ENCODE results near the gene GREB1L.

The GREB1L gene

DNA sequence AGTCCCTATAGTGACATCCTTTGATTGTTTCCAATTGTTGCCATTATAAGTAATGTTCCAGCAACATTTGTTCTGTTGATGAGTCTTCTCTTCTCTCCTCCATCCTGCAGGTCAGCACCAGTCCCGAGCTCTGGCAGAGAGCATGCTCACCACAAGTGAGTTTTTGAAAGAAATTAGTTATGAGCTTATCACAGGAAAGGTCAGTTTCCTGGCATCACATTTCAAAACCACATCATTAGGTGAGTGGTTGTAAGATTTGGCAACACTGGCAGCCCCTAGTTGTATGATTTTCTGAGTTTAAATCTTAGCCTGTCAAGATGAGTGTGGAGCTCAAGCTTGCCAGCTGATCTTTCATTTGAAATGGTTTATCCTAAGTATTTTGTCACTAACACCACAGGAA, 208.9 kb downstream of the GREB1L start:
- no peak for DNase-seq (ENCODE audit: low spot score)

- no peak for DNase-seq (ENCODE audit: low spot score)
Measured at GRCh38 chr18:21451851-21452250, 209.8 kb downstream of the GREB1L start.

DNA sequence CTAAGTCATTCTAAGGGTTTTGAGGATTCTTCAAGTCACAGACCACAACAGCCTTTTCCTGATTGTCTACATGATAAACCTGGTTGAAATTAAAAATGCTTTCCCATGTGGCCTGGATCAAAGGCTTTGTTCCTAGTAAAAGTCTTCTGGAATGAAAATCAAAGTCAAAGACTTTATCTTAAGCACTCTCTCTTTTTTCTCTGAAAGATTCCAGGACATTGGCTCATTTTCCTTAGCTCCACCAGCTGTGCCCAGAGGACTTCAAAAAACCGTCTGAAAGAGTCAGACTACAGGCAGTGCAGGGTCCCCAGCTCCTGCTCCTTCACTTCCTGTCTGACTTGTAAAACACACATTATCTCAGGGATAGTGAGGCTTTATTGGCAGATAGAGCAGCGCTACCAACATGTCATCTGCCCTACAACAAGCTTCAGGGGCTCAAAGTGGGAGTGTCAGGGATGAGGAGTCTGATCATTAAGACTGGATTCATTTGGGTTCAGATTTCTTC, 210.3 kb downstream of the GREB1L start:
- no peak for DNase-seq (ENCODE audit: low spot score)

DNA sequence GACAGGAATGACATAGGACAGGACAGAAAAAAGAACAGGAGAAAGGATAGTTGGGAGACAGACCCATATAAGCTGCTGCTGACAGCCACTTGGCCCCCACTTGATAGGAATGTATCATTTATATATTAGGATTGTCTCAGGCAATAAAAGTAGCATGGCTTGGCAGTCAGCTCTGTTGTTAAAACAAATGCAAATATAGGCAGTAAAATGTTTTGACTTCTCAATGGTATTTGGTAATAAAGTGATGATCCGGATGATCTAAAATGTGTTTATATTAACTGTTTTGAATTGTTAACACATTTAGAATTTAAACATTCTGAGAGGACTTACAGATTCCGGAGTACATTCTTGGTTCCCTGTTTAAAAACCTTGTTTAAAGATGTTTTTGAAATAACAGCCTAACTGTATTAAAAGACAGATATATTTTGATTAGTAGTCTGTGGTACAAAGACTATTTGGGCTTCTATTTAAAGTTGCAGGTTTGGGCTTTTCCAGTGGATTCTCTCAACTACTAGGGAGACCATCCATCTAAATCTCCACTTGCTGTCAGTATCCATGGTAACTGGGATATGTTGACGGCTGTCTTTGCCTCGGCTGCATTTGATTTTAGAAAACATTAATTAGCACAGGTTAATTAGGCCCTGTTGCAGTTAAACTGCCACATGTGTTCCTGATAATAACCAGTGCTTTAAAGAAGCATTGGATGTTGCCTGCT, 210.9 kb downstream of the GREB1L start:
- no peak for DNase-seq (ENCODE audit: low spot score)

- DNase-seq (ENCODE audit: low spot score), result no peak
Measured at GRCh38 chr18:21453511-21453901, 211.5 kb downstream of the GREB1L start.

GRCh38 chr18:21454725-21455124, 212.7 kb downstream of the GREB1L start:
- DNase-seq (ENCODE audit: low spot score), result no peak

DNA sequence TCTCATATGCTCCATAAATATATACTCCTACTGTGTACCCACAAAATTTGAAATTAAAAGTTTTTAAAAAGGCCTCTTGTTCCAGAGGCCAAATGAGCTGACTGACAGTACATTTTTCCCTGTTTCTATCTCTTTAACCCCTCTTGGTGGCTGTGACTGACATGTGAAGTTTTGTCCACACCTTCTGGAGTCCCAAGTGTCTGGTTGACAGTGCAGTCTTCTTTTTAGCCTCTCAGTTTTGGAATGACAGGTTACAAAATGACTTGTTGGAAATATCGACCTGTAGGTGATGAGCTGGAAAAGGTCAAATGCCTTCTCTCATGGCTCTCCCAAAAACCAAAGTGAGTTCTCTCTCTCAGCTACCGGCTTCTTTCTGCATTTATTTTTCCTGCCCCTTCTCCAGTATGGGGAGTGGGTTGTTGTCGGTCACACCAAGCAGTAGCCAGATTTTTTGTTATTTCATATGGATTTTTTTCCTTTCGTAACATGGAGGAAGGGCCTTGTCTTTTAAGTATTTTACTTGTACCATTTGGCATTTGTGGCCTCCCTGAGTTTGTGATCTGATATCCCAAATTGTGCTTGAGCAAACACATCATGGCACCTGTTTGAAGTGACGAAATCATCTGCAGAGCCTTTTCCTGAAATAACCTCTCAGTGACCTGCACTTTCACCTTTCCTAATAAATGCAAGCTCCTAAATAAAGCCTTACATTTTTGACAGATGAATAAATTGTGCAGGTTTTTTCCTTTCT, 214.6 kb downstream of the GREB1L start:
- DNase-seq (ENCODE audit: low spot score), result no peak

DNA sequence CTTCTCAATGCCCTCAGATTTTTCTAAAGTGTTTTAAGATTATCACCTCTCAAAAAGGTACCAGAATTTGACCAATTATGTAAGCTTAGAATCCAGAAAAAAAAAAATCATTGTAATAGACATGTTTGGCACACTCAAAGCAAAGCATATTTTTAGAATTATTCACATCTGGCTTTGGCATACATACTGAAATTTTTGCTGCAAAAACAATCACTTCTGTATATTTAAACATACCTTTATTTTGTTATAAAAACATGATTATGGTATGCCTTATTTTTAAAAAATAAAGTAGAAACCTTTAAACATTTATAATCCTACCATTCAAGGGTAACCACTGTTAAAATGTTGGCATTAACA, 215.1 kb downstream of the GREB1L start:
- no peak for DNase-seq (ENCODE audit: low spot score)

DNA sequence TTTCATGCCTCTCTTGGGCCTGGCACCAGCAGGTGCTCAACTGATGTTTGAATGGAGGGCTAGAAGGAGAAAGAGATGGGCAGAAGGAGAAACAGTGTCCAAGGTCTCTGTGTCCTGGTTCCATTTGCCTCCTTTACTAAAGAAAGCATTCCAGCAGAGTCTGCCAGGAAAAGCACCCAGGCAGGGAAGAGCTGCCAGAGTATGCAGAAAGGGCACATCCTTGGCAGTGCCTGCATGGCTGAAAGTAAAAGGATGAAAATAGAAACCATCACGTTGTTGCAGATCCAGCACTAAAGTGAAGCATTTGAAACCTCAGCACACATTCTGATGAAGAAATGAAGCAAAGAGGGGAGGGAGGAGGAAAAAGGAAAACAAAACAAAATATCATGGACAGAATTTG, 216.3 kb downstream of the GREB1L start:
- no peak for DNase-seq (ENCODE audit: low spot score)

DNA sequence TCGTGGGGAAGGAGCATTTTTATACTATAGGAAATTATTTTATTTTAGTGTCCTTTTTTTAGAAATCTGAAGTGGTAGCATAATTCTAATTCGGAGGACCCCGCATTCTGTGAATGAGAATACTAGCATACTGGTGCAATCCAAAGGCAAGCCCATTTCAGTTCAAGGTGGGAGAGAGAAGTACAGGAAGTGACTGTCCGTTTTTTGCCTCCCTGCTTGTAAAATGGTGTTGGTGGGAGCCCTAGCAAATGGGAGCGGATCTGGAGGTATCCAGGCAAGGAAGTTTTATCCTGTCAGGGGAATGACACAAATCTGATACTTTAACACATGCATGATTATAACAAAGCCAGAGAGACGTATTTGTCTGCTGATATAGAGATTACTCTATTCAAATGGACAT, 216.8 kb downstream of the GREB1L start:
- DNase-seq (ENCODE audit: low spot score), result no peak

DNA sequence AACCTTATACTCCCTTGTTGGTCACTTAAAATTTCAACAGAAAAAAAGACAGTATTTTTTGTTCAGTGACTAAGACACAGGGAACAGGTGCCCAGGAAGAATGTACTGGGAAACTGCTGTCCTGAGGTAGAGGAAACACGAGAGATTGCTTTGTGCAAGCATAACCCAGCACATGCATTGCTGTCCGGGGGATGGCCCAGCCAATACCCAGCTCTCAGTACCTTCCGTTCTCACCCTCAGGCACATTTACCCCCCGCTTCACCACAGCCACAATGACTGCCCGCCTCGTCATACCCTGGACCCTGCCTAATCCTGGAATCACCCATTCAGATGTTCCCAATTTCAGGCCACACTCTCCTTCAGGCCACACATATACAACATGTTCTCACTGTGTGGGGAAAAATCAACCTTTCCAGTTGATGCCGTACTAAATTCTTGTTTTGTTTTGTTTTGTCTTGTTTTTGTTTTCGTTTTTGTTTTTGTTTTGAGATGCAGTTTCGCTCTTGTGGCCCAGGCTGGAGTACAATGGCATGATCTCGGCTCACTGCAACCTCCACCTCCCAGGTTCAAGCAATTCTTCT, 217.8 kb downstream of the GREB1L start:
- no peak for DNase-seq (ENCODE audit: low spot score)

GRCh38 chr18:21461460-21461859, 219.4 kb downstream of the GREB1L start:
- DNase-seq (ENCODE audit: low spot score), result no peak

DNA sequence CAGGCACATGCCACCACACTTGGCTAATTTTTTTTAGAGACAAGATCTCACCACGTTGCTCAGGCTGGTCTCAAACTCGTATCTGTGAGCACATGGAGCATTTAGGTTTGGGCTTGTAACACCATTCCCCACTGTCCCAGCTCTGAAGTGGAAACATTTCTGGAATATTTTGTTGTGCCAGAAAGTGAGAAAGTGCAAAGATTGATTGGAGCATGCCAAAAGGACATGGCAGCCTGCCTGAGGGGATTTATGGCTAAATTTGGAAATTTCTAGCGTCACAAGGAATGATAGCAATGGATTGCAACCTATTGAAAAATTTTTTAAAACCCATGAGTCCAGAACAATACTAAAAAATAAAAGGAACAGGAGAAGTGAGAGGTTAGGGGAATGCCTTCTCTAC, 221.7 kb downstream of the GREB1L start:
- DNase-seq (ENCODE audit: low spot score), result no peak

DNA sequence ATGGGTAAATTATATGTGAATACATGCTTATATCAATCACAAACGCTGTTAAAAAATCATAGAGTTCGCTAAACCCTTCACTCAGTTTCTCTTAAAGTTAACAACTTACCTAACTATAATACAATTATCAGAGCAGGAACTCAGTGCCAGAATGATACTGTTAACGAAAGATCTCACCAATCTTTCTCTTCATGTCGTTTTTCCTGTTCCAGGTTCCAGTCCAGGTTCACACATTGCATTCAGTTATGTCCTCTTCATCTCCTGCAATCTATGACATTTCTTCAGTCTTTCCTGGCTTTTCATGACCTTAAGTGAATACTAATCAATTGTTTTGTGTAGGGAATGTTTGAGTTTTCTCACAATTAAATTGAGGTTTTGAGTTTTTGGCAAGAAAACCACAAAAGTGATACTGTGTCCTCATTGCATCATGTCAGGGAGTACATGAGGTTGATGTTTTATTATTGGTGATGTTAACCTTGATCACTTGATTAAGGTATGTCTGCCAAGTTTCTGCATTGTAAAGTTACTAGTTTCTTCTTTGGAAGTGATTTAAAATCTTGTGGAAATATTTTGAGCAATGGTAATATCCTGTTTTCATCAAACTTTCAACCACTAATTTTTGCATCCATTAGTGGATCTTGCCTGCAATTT, 226.6 kb downstream of the GREB1L start:
- no peak for DNase-seq (ENCODE audit: low spot score)

DNA sequence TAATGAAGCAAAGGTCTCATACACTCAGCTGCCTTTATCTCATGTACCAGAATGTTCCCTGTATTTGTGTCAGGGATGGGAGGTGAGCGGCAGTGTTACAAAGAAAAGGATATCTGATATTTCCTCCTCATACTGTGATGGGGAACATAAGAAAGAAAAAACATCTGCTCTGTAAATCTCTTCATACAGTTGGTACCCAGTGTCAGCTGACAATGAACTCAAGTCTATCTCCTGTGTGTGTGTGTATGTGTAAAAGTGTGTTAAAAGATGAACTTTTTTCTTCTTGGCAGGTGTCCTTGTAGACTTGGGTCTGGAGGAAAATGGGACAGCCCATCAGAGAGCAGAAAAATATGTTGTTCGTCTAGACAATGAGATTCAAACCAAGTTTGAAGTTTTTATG, 230.7 kb downstream of the GREB1L start:
- no peak for DNase-seq (ENCODE audit: low spot score)

GRCh38 chr18:21474621-21475020, 232.6 kb downstream of the GREB1L start:
- no peak for DNase-seq (ENCODE audit: low spot score)

GRCh38 chr18:21479721-21480120, 237.7 kb downstream of the GREB1L start:
- DNase-seq (ENCODE audit: low spot score), result no peak

GRCh38 chr18:21481739-21482138, 239.7 kb downstream of the GREB1L start:
- DNase-seq (ENCODE audit: low spot score), result no peak

DNA sequence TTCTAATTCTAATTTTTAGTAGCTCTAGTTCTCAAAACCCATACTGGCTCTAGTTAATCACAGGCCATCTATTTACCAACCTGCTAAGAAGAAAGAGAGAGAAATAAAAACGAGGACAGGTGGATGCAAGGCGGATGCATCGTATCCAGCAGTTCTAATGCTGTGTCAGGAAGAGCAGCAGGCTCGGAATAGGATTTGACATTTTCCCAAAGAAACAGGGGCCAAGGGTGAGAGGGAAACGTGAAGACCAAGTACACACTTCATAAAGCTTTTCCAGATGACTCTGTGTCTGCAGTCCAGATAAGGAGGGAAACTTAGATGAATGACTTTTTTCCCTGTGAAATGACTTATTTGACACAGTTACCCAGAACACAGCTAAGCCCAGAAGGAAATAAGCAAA, 241.0 kb downstream of the GREB1L start:
- DNase-seq (ENCODE audit: low spot score), result no peak

DNA sequence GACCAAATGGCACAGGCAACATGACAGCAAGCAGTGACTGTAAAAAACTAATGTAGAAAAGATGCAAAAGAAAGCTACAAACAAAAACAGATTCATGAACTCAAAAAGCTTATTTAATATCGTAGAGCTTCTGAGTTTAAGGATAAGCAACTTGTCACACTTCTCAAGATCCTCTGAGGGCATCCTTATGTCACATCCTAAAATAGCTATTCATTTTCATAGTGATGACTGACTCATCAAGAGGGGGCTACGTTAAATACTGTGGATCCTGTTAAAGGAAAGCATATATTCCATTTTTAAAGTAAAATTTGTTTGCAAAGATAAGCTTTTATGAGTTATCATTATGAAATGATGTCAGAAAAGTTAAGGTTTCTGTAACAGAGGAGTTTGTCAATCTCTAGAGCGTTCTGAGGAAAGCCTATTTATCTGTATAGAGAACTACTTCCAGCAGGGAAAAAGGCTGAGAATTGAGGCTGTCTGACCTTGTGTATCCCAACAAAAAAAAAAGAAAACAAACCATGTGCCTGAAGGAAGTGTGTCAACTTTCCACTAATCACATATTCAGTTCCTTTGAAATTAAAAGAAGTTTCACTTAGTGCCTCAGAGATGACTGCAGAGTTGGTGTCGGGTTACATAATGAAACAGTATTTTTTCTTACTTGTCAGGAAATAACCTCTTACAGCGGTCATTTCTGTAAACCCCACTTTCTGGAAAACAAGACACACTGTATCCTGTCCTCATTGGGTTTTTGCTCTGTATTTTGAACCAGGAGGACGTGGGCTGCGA, 243.0 kb downstream of the GREB1L start:
- DNase-seq (ENCODE audit: low spot score), result no peak

DNA sequence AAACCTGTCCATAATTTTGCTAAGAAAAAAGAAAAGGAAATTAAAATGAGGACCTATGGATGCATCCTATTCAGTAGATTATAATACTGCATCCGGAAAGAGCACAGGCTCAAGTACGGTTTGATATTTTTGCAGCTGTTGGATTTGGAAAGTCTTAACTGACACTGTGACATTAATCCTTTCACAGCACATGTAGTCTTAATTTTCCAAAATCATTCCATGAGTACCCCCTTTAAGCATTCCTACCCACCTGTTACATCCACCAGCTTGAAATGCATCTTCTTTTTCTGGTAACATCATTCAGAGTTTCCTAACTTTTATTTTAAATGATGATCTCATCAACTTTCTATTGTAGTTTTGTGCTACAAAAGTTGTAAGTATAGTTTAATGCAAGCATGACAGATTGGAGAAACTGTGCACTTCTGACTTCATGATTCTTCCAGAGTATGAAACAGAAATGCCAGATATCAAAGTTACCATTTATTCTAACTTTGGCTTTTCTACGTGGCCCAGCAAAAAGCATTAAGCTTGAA, 244.9 kb downstream of the GREB1L start:
- DNase-seq (ENCODE audit: low spot score), result no peak
